GM12878 (cell line): Measurements from ENCODE around the gene TSHB. TPM values are rescaled to one million over a fixed set of nuclear protein-coding genes. Genes with fewer than 3 reads are reported as not detected.

Experiments used
- ATAC-seq: fragments of 200-7000 bp; cut with Tn5 transposase; 3 replicates; pipeline ENCODE4 v1.9.1; 2020; ENCODE audit warnings: mild to moderate bottlenecking, moderate library complexity
- BruUV-seq: library from RNA; stranded (reverse); fragments of 400-500 nt; replicated peaks from 2 replicates; lab custom pipeline; 2021; lab: Mats Ljungman, UMichigan
- CTCF ChIA-PET: fragments of 300-600 bp; sonication (Branson Sonifier 250); formaldehyde crosslinking; extraction: SDS; loops from one replicate; lab custom pipeline; 2021; ENCODE audit warnings: inconsistent platforms; lab: Yijun Ruan, JAX
- POLR2A ChIA-PET: fragments of 350-600 bp; formaldehyde crosslinking; extraction: SDS; loops from one replicate; lab custom pipeline; 2021; ENCODE audit warnings: inconsistent platforms; lab: Charles Lee
- RAD21 ChIA-PET: fragments of 300-600 bp; sonication (Branson Sonifier 250); formaldehyde crosslinking; loops from one replicate; lab custom pipeline; 2023; ENCODE audit warnings: antibody characterized with exemption; ENCODE audit not compliant: unreplicated experiment; lab: Charles Lee
- SMC1A ChIA-PET: fragments of 300-600 bp; sonication (Branson Sonifier 250); formaldehyde crosslinking; loops from one replicate; lab custom pipeline; 2023; ENCODE audit not compliant: unreplicated experiment, uncharacterized antibody; lab: Charles Lee
- DNase-seq: peaks from one replicate; pipeline ENCODE4 v3.0.0-alpha.2; 2011; ENCODE audit warnings: low read depth, low spot score
- FAIRE-seq: peaks from 3 replicates; lab custom pipeline; 2011; peaks lifted over from hg19 to GRCh38; lab: Jason Lieb, UNC
- H2AFZ ChIP-seq: 2 replicates; pipeline ENCODE4 v1.6.0; 2011; ENCODE audit warnings: low read depth, low read length, control low read depth; ENCODE audit not compliant: control insufficient read depth
- H3K27ac ChIP-seq: 2 replicates; pipeline ENCODE4 v1.5.1; 2011; ENCODE audit warnings: control low read depth; ENCODE audit not compliant: control insufficient read depth, insufficient read depth
- H3K27me3 ChIP-seq, 2 experiments: replicated peaks in 1 of 2; 2 replicates each; pipeline versions ENCODE4 v1.6.0 to v1.6.1; 2011; ENCODE audit warnings: low read length in 1 of 2; ENCODE audit not compliant: control insufficient read depth in 2 of 2, insufficient read depth in 2 of 2
- H3K36me3 ChIP-seq, 2 experiments: 2 replicates each; pipeline ENCODE4 v1.5.1; 2011; ENCODE audit warnings: low read length in 1 of 2; ENCODE audit not compliant: control insufficient read depth in 2 of 2, insufficient read depth in 2 of 2
- H3K4me1 ChIP-seq: 2 replicates; pipeline ENCODE4 v1.6.1; 2011; ENCODE audit warnings: mild to moderate bottlenecking, low read length, moderate library complexity, mixed read lengths; ENCODE audit not compliant: control insufficient read depth, insufficient read depth
- H3K4me2 ChIP-seq: 2 replicates; pipeline ENCODE4 v1.6.0; 2011; ENCODE audit warnings: control low read depth; ENCODE audit not compliant: control insufficient read depth, insufficient read depth
- H3K4me3 ChIP-seq: fragments of 200-600 bp; sonication (generic); 2 replicates; pipeline ENCODE4 v1.5.1; 2016
- H3K79me2 ChIP-seq: 2 replicates; pipeline ENCODE4 v1.6.0; 2011; ENCODE audit warnings: low read length; ENCODE audit not compliant: control insufficient read depth, insufficient read depth
- H3K9ac ChIP-seq: 2 replicates; pipeline ENCODE4 v1.8.0; 2011; ENCODE audit warnings: low read length, control low read depth, mixed read lengths; ENCODE audit not compliant: control insufficient read depth, insufficient read depth
- H3K9me3 ChIP-seq: replicated peaks from 3 replicates; pipeline ENCODE4 v1.5.1; 2011; ENCODE audit warnings: mild to moderate bottlenecking, low read length; ENCODE audit not compliant: control insufficient read depth, insufficient read depth
- H4K20me1 ChIP-seq: 2 replicates; pipeline ENCODE4 v1.6.0; 2011; ENCODE audit not compliant: control insufficient read depth, insufficient read depth
- BCL11A ChIP-seq: IDR thresholded peaks from 2 replicates; pipeline ENCODE4 v1.6.1; 2011; ENCODE audit warnings: low read depth, low read length
- CHD1 ChIP-seq: IDR thresholded peaks from 2 replicates; pipeline ENCODE4 v1.6.1; 2012; ENCODE audit warnings: low read depth, low read length, improper control_type of control experiment
- CHD2 ChIP-seq: IDR thresholded peaks from 2 replicates; pipeline ENCODE4 v1.6.1; 2011; ENCODE audit warnings: low read depth, low read length, improper control_type of control experiment, borderline replicate concordance
- FOXK2 ChIP-seq: fragments of 450-650 bp; IDR thresholded peaks from 2 replicates; pipeline ENCODE4 v1.6.1; 2017; ENCODE audit warnings: mild to moderate bottlenecking, moderate library complexity
- JUND ChIP-seq: IDR thresholded peaks from 2 replicates; pipeline ENCODE4 v1.6.1; 2012; ENCODE audit warnings: low read depth, mild to moderate bottlenecking, low read length, improper control_type of control experiment, moderate library complexity
- KAT2A ChIP-seq: conservative IDR thresholded peaks from 2 replicates; pipeline ENCODE4 v1.6.1; 2011; ENCODE audit warnings: low read depth, low read length; ENCODE audit not compliant: control insufficient read depth
- LARP7 ChIP-seq: fragments of 450-650 bp; IDR thresholded peaks from 2 replicates; pipeline ENCODE4 v1.6.1; 2017; ENCODE audit warnings: mild to moderate bottlenecking
- MTA2 ChIP-seq: fragments of 450-650 bp; IDR thresholded peaks from 2 replicates; pipeline ENCODE4 v1.6.1; 2016; ENCODE audit warnings: low read depth, mild to moderate bottlenecking, moderate library complexity
- MXI1 ChIP-seq: fragments of 150-350 bp; IDR thresholded peaks from 2 replicates; pipeline ENCODE4 v1.6.1; 2011; ENCODE audit warnings: low read depth, mild to moderate bottlenecking, inconsistent platforms, low read length, improper control_type of control experiment
- RUNX3 ChIP-seq: IDR thresholded peaks from 2 replicates; pipeline ENCODE4 v1.6.1; 2012; ENCODE audit warnings: low read length, inconsistent platforms
- SUZ12 ChIP-seq: fragments of 200-600 bp; sonication (generic); IDR thresholded peaks from one replicate; pipeline ENCODE4 v1.6.1; 2018; ENCODE audit warnings: antibody characterized with exemption, mild to moderate bottlenecking; ENCODE audit not compliant: unreplicated experiment
- ZNF207 ChIP-seq: fragments of 450-650 bp; IDR thresholded peaks from 2 replicates; pipeline ENCODE4 v1.6.1; 2014; ENCODE audit warnings: antibody characterized with exemption, mild to moderate bottlenecking, borderline replicate concordance
- ZZZ3 ChIP-seq: IDR thresholded peaks from 2 replicates; pipeline ENCODE4 v1.6.1; 2011; ENCODE audit warnings: low read depth; ENCODE audit not compliant: control insufficient read depth, insufficient read length
- WGBS: methylation state at CpG from one replicate; pipeline ENCODE4 v1.1.6; 2016; ENCODE audit warnings: low lambda C conversion rate; ENCODE audit not compliant: insufficient replicate concordance, insufficient coverage; ENCODE audit errors: missing lambda C conversion rate; 5-methylcytosine and 5-hydroxymethylcytosine counted together
- in situ Hi-C: fragments of 300-500 bp; cut with MboI; formaldehyde crosslinking; loops from 9 replicates; pipeline ENCODE4 v1.14.3; 2018; ENCODE audit warnings: mixed read lengths
- intact Hi-C: fragments of 100-400 bp; cut with micrococcal nuclease; formaldehyde crosslinking; loops from one replicate; pipeline ENCODE4 v1.14.2; 2022; ENCODE audit not compliant: unreplicated experiment
- polyA plus RNA-seq, 11 experiments: library from polyadenylated mRNA; depleted of rRNA in 4 of 11; unstranded in 6 of 11; stranded (reverse) in 5 of 11; fragments of >200 nt; fragmentation: Nextera tagmentation in 4 of 11; fragmentation: Illumina TruSeq in 1 of 11; extraction: Ambion mirVana in 4 of 11; extraction: Trizol in 1 of 11; gene quantifications; 1 replicate in 1 of 11; 2 replicates in 10 of 11; pipeline versions ENCODE4 v1.2.1 to v1.2.3, GENCODE V29; 2011 to 2016; ENCODE audit warnings: inconsistent platforms in 2 of 11, missing spikeins in 2 of 11, low read depth in 1 of 11
- total RNA-seq, 4 experiments: library from RNA; depleted of rRNA in 3 of 4; stranded (reverse); fragments of >200 nt in 3 of 4; fragmentation: Illumina TruSeq in 1 of 4; extraction: Trizol in 1 of 4; gene quantifications; 2 replicates each; pipeline versions ENCODE4 v1.2.1 to v1.2.3, GENCODE V29; 2013 to 2021
- TF ChIP-seq, protein P1 (sequence below): IDR thresholded peaks from 2 replicates; pipeline ENCODE4 v1.6.1; 2012; ENCODE audit warnings: low read depth, low read length, improper control_type of control experiment
- TF ChIP-seq, protein P2 (sequence below): fragments of 450-650 bp; formaldehyde crosslinking; IDR thresholded peaks from 2 replicates; pipeline ENCODE4 v1.4.0; 2020; ENCODE audit warnings: mild to moderate bottlenecking, moderate library complexity
- TF ChIP-seq, protein P3 (sequence below): fragments of 150-350 bp; IDR thresholded peaks from 2 replicates; pipeline ENCODE4 v1.6.1; 2016; ENCODE audit warnings: low read depth, low read length

Gene TSHB
- total and polyA plus RNA-seq, 10 of the 15 experiments (the other 5 are each of a cell fraction or from before 2014, with no cell fraction given): not detected

DNA sequence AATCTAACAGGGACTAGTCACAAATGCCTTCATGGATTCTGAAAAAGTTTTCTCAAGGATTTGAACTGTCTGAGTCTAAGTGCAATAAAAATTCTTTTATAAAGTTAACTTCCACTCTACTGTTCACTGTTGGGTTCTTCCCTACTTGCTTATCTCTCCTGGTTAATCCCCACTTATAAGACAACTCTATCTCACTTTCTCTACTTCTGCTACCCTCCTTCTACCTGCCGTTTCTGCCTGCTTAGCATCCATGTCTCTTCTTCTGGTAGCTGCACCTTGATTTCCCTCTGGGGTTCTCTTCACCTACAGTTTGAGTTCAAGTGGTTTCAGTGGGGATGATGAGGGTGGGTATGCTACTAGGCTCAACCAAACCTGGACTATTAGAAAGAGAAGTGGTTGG is 6.0 kb downstream of the TSHB start (continued):
- TF ChIP-seq, protein P1, sequence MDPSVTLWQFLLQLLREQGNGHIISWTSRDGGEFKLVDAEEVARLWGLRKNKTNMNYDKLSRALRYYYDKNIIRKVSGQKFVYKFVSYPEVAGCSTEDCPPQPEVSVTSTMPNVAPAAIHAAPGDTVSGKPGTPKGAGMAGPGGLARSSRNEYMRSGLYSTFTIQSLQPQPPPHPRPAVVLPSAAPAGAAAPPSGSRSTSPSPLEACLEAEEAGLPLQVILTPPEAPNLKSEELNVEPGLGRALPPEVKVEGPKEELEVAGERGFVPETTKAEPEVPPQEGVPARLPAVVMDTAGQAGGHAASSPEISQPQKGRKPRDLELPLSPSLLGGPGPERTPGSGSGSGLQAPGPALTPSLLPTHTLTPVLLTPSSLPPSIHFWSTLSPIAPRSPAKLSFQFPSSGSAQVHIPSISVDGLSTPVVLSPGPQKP: no peak
- TF ChIP-seq ZNF207 (no peak), CHD2 (no peak), CHD1 (no peak), SUZ12 (no peak), JUND (no peak), FOXK2 (no peak), LARP7 (no peak)

DNA sequence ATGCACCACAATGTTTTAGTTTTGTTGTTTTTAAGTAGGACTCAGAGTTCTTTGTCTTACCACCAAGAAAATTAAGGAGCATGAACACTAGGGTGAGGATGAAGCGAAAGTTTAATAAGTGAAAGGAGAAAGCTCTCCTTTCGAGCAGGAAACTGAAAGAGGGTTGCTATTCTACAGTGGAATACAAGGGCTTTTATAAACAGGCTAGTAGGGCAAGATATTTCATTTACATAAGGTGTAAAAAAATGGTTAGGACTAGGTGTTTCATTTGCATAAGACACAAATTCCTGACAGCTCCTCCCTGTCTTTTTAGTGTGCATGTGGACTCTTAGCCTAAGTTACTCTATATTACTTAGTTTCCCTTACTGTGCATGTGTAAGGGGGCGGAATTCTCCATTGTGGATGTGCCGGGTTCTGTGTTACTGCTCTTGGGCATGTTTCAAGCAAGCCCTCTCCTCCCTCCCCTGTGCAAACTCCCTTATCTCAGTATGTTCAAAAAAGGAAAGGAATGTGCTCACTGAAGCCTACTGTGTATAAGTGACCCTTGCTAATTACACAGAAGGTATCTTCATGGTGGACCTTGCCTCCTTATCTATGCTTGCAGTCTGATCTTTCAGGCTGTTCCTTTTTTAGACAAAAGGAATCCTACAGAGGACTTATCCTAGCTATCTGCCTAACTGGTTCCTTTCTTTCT is 7.3 kb downstream of the TSHB start:
- Histone ChIP-seq H4K20me1 (no peaks in the 10 kb centered on the region), H3K36me3 (no peaks in the 10 kb centered on the region), H3K9me3 (no peaks in the 10 kb centered on the region), H3K4me2 (no peak overlapping the region), H2AFZ (no peak overlapping the region), H3K79me2 (no peaks in the 10 kb centered on the region), H3K27me3 (no peaks in the 10 kb centered on the region), H3K9ac (no peak overlapping the region), H3K4me1 (no peaks in the 10 kb centered on the region), H3K4me3 (no peak overlapping the region), H3K27ac (no peak overlapping the region)
- SMC1A ChIA-PET: interaction anchor here (1.5 kb wide), 1 partner anchor 43 kb away, joined by 4 read pairs; no protein-coding TSS in a partner anchor
- ATAC-seq (no peak), DNase-seq (no peak), FAIRE-seq (no peak)
- CTCF ChIA-PET: interaction anchor here (8.0 kb wide), 1 partner anchor 14 kb away, joined by 63 read pairs; no protein-coding TSS in a partner anchor
- POLR2A ChIA-PET: no interaction called here
- intact Hi-C loops (no loop called here), in situ Hi-C loops (no loop called here)
- RAD21 ChIA-PET: no interaction called here
- 31% methylated on average over 4 of the region's 4 CpGs for whole genome bisulfite sequencing
- BruUV-seq: no TSS peak
- TF ChIP-seq RUNX3 (no peak), ZZZ3 (no peak), BCL11A (no peak), MXI1 (no peak), MTA2 (no peak), KAT2A (no peak)
- TF ChIP-seq, protein P2, sequence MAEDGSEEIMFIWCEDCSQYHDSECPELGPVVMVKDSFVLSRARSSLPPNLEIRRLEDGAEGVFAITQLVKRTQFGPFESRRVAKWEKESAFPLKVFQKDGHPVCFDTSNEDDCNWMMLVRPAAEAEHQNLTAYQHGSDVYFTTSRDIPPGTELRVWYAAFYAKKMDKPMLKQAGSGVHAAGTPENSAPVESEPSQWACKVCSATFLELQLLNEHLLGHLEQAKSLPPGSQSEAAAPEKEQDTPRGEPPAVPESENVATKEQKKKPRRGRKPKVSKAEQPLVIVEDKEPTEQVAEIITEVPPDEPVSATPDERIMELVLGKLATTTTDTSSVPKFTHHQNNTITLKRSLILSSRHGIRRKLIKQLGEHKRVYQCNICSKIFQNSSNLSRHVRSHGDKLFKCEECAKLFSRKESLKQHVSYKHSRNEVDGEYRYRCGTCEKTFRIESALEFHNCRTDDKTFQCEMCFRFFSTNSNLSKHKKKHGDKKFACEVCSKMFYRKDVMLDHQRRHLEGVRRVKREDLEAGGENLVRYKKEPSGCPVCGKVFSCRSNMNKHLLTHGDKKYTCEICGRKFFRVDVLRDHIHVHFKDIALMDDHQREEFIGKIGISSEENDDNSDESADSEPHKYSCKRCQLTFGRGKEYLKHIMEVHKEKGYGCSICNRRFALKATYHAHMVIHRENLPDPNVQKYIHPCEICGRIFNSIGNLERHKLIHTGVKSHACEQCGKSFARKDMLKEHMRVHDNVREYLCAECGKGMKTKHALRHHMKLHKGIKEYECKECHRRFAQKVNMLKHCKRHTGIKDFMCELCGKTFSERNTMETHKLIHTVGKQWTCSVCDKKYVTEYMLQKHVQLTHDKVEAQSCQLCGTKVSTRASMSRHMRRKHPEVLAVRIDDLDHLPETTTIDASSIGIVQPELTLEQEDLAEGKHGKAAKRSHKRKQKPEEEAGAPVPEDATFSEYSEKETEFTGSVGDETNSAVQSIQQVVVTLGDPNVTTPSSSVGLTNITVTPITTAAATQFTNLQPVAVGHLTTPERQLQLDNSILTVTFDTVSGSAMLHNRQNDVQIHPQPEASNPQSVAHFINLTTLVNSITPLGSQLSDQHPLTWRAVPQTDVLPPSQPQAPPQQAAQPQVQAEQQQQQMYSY: no peak
- TF ChIP-seq, protein P3, sequence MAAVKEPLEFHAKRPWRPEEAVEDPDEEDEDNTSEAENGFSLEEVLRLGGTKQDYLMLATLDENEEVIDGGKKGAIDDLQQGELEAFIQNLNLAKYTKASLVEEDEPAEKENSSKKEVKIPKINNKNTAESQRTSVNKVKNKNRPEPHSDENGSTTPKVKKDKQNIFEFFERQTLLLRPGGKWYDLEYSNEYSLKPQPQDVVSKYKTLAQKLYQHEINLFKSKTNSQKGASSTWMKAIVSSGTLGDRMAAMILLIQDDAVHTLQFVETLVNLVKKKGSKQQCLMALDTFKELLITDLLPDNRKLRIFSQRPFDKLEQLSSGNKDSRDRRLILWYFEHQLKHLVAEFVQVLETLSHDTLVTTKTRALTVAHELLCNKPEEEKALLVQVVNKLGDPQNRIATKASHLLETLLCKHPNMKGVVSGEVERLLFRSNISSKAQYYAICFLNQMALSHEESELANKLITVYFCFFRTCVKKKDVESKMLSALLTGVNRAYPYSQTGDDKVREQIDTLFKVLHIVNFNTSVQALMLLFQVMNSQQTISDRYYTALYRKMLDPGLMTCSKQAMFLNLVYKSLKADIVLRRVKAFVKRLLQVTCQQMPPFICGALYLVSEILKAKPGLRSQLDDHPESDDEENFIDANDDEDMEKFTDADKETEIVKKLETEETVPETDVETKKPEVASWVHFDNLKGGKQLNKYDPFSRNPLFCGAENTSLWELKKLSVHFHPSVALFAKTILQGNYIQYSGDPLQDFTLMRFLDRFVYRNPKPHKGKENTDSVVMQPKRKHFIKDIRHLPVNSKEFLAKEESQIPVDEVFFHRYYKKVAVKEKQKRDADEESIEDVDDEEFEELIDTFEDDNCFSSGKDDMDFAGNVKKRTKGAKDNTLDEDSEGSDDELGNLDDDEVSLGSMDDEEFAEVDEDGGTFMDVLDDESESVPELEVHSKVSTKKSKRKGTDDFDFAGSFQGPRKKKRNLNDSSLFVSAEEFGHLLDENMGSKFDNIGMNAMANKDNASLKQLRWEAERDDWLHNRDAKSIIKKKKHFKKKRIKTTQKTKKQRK: no peak
